ENCODE results near the gene RAPH1.
"Not testable (repeated sequence)": the region's sequence is repeated elsewhere in the genome, so short reads cannot be mapped to it uniquely, and the experiment has no call there.

RAPH1 gene

GRCh38 chr2:203543898-203544328 lies 8.8 kb upstream of the RAPH1 start:
- no peak for DNase-seq

GRCh38 chr2:203540598-203540997 lies 5.5 kb upstream of the RAPH1 start:
- DNase-seq: not testable (repeated sequence)

GRCh38 chr2:203538237-203538636 lies 3.1 kb upstream of the RAPH1 start:
- not testable (repeated sequence) for DNase-seq

- DNase-seq: not testable (repeated sequence)
These were observed 1.5 kb upstream of the RAPH1 start for GRCh38 chr2:203536586-203536951.

GRCh38 chr2:203535784-203536585 lies 884 bp upstream of the RAPH1 start:
- DNase-seq: no peak

- DNase-seq: peak; percentile 21
These were observed 452 bp downstream of the RAPH1 start for GRCh38 chr2:203534621-203535077.

GRCh38 chr2:203533676-203534591 lies 1.2 kb downstream of the RAPH1 start:
- DNase-seq: no peak

- no peak for DNase-seq
These were observed 2.0 kb downstream of the RAPH1 start for GRCh38 chr2:203532957-203533658.

- DNase-seq: no peak
These were observed 7.4 kb downstream of the RAPH1 start for GRCh38 chr2:203527719-203528118.

GRCh38 chr2:203513268-203513667 lies 21.8 kb downstream of the RAPH1 start:
- DNase-seq: not testable (repeated sequence)

- no peak for DNase-seq
These were observed 24.2 kb downstream of the RAPH1 start for GRCh38 chr2:203510941-203511305.

GRCh38 chr2:203510256-203510940 lies 24.7 kb downstream of the RAPH1 start:
- no peak for DNase-seq

- not testable (repeated sequence) for DNase-seq
These were observed 31.6 kb downstream of the RAPH1 start for GRCh38 chr2:203503460-203503859.

GRCh38 chr2:203501873-203502272 lies 33.2 kb downstream of the RAPH1 start:
- no peak for DNase-seq

- no peak for DNase-seq
These were observed 34.1 kb downstream of the RAPH1 start for GRCh38 chr2:203500951-203501350.

- DNase-seq: no peak
These were observed 34.8 kb downstream of the RAPH1 start for GRCh38 chr2:203500297-203500696.

GRCh38 chr2:203498161-203498560 lies 36.9 kb downstream of the RAPH1 start:
- DNase-seq: peak; percentile 32

GRCh38 chr2:203492965-203493364 lies 42.1 kb downstream of the RAPH1 start:
- no peak for DNase-seq

- no peak for DNase-seq
These were observed 44.7 kb downstream of the RAPH1 start for GRCh38 chr2:203490391-203490790.

- no peak for DNase-seq
These were observed 45.6 kb downstream of the RAPH1 start for GRCh38 chr2:203489531-203489930.

GRCh38 chr2:203484266-203485112 lies 50.6 kb downstream of the RAPH1 start:
- peak; percentile 7 for DNase-seq

- no peak for DNase-seq
These were observed 54.5 kb downstream of the RAPH1 start for GRCh38 chr2:203480623-203481022.
